ENCODE measurements around the gene GAK.
"Not testable (repeated sequence)": the region's sequence is repeated elsewhere in the genome, so short reads cannot be mapped to it uniquely, and the experiment has no call there.

Gene GAK

DNA sequence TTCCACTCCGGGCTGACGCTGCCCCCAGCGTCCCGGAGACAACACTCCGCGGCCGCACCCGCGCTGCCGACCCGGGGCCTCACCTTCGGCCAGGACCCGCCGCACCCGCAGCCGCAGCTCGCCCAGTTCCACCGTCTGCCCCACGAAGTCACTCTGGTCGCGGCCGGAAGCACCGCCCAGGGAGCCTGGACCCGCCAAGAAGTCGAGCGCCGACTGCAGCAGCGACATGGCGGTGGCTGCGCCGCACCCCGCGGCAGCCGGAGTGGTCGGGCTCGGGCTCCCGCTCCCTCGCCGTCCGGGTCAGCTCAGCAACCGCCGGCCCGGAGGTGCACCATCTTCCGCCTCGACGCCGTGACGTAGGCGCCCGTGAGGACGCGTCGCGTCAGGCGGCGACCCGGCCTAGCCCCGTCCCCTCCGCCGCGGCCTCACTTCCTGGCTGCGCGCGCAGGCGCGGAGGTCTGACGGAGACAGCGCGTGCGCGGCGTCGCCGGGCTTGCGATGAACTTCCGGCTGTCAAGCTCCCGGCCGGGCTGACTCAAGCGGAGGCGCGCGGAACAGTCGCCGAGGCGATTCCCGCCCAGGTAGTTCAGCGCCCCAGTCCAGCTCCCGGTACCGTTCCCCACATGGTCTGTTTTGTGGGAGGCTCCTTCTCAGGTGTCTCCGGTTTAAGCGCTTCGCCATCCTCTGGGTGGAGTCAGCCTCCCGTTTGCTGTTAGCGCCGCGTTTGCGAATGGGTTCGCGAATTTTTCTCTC, at the start of gene GAK, which contains the start of gene TMEM175:
Gene GAK (minus strand): TSS at position 357 of the 753 bp plus-strand sequence. CDS start 129 bp downstream, at position 228.
Gene TMEM175 (plus strand): TSS at position 501 of the 753 bp plus-strand sequence. CDS start 15,280 bp downstream, outside the sequence.
- peak within 1 kb of the TSS; percentile 95 for H3K4me3 ChIP-seq (ENCODE audit: low read depth, low read length)
- peak; percentile 99 for DNase-seq (ENCODE audit: low read depth)
- peak; percentile 82 for TF ChIP-seq MAX (IDR thresholded peaks at IDR 0.05; ENCODE audit: low read depth, low read length)
- peak; percentile 91 for TF ChIP-seq POLR2A (IDR thresholded peaks at IDR 0.05; ENCODE audit: extremely low read depth, insufficient read length)
- no peak for TF ChIP-seq CTCF (IDR thresholded peaks at IDR 0.05; ENCODE audit: low read depth, low read length)
- TF ChIP-seq MYC (IDR thresholded peaks at IDR 0.05; ENCODE audit: low read depth, low read length), result peak; percentile 81

GRCh38 chr4:978957-979701, 47.0 kb upstream of the GAK start:
- TF ChIP-seq CTCF (IDR thresholded peaks at IDR 0.05; ENCODE audit: low read depth, low read length) (no peak), POLR2A (IDR thresholded peaks at IDR 0.05; ENCODE audit: extremely low read depth, insufficient read length) (no peak), MYC (IDR thresholded peaks at IDR 0.05; ENCODE audit: low read depth, low read length) (peak; percentile 93), MAX (IDR thresholded peaks at IDR 0.05; ENCODE audit: low read depth, low read length) (peak; percentile 91)
- DNase-seq (ENCODE audit: low read depth), result peak; percentile 94
- H3K4me3 ChIP-seq (ENCODE audit: low read depth, low read length), result no peak overlapping the region

DNA sequence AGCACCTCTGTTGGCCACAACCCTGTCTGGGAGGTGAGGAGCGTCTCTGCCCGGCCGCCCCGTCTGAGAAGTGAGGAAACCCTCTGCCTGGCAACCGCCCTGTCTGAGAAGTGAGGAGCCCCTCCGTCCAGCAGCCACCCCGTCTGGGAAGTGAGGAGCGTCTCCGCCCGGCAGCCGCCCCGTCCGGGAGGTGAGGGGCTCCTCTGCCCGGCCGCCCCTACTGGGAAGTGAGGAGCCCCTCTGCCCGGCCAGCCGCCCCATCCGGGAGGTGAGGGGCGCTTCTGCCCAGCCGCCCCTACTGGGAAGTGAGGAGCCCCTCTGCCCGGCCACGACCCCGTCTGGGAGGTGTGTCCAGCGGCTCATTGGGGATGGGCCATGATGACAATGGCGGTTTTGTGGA, 43.9 kb upstream of the GAK start:
- not testable (repeated sequence) for DNase-seq (ENCODE audit: low read depth); H3K4me3 ChIP-seq (ENCODE audit: low read depth, low read length)

DNA sequence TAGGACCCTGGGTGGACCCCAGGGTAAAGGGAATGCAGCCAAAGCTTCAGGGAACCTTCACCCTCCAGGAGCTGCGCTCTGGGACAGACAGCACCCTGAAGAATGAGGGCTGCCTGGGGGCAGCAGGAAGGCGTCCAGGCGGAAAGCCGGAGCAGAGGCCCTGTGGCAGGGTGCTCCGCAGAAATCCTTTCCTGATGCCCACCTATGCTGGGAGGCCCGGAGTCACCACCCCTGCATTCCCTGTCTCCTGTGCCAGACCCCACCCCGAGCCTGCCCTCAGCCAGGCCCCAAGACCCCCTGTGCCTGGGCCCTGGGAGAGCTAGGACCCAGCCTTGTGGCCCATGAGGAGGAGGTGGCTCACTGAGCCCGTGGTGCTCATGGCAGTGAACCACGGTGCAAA, 42.6 kb upstream of the GAK start:
- TF ChIP-seq POLR2A (IDR thresholded peaks at IDR 0.05; ENCODE audit: extremely low read depth, insufficient read length) (no peak), CTCF (IDR thresholded peaks at IDR 0.05; ENCODE audit: low read depth, low read length) (no peak), MYC (IDR thresholded peaks at IDR 0.05; ENCODE audit: low read depth, low read length) (no peak), MAX (IDR thresholded peaks at IDR 0.05; ENCODE audit: low read depth, low read length) (no peak)
- DNase-seq (ENCODE audit: low read depth), result no peak
- H3K4me3 ChIP-seq (ENCODE audit: low read depth, low read length), result no peak overlapping the region

GRCh38 chr4:973431-974397, 41.6 kb upstream of the GAK start, which contains the start of gene DGKQ:
TSS of gene DGKQ (minus strand) at chr4:973569. CDS start at chr4:973482, 87 bp downstream.
- no peak for TF ChIP-seq CTCF (IDR thresholded peaks at IDR 0.05; ENCODE audit: low read depth, low read length)
- TF ChIP-seq POLR2A (IDR thresholded peaks at IDR 0.05; ENCODE audit: extremely low read depth, insufficient read length), result peak; percentile 51
- peak; percentile 10; the same call in 1 of the 2 replicates for TF ChIP-seq MAX (IDR thresholded peaks at IDR 0.05; ENCODE audit: low read depth, low read length)
- DNase-seq (ENCODE audit: low read depth), result peak; percentile 79
- H3K4me3 ChIP-seq (ENCODE audit: low read depth, low read length), result peak within 1 kb of the TSS; percentile 58

All from NB4 (cell line).